NCI-H460 (cell line): ENCODE measurements around the gene THADA. TPM values are rescaled to one million over a fixed set of nuclear protein-coding genes. Genes with fewer than 3 reads are reported as not detected.
"Not testable (repeated sequence)": the region's sequence is repeated elsewhere in the genome, so short reads cannot be mapped to it uniquely, and the experiment has no call there.

Experiments
- DNase-seq: peaks from one replicate; pipeline ENCODE4 v3.0.0-alpha.2; 2016; ENCODE audit warnings: low read depth; ENCODE audit errors: extremely low read depth
- total RNA-seq: library from RNA; depleted of rRNA; stranded (reverse); fragments of >200 nt; shearing (Covaris generic); gene quantifications from 2 replicates; pipeline ENCODE4 v1.2.3, GENCODE V29; 2014

THADA gene
- total RNA-seq, 1 experiment from 2014 or later, result 27.9 TPM

DNA sequence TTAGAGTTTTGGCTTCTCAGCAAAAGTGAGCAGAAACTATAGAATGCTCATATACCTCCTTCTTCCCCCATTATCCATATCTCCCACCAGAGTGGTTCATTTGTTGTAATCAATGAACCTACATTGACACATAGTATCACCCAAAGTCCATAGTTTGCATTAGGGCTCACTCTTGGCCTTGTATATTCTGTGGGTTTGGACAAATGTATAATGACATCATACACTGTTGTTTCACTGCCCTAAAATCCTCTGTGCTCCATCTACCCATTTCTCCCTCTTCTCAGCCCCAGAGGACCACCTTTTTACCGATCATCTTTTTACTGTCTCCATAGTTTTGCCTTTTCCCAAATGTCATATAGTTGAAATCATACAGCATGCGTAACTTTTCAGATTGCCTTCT is 393.5 kb downstream of the THADA start:
- DNase-seq, result no peak

GRCh38 chr2:43201497-43201896 is 394.3 kb downstream of the THADA start:
- no peak for DNase-seq

- no peak for DNase-seq
These were observed 394.8 kb downstream of the THADA start for GRCh38 chr2:43201016-43201415.

- no peak for DNase-seq
These were observed 396.0 kb downstream of the THADA start for GRCh38 chr2:43199492-43200488.

DNA sequence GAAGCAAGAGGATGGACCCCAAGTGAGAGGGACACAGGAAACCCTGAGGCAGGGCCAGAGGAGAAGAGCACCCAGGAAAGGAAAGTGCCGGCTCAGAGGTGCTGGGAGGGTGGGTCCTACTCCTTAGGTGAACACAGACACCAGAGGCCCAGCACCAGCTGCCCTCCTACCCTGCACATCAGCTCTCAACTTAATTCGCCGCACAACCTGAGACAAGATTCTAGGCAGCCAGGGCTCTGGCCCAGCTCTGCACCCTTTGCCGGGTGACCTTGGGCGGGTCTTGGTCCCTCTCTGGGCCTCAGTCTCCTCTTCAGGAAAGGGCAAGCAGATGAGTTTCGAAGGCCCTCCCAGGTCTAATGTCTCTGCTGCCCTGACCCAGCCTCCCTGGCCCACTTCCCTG is 397.6 kb downstream of the THADA start:
- no peak for DNase-seq

DNA sequence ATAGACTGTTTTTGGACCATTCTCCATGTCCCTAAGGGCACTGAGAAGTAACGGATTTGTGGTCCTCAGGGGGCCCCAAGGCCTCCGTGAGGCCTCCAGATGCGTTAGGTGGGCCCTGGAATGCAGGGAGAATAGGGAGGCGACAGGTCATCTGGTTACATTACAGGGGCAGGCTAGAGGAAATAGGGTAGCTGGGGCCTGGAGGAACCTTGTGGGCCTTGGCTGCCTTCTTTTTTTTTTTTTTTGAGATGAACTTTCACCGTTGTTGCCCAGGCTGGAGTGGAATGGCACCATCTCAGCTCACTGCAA is 398.3 kb downstream of the THADA start:
- no peak for DNase-seq

GRCh38 chr2:43196768-43197587 is 398.9 kb downstream of the THADA start:
- no peak for DNase-seq

DNA sequence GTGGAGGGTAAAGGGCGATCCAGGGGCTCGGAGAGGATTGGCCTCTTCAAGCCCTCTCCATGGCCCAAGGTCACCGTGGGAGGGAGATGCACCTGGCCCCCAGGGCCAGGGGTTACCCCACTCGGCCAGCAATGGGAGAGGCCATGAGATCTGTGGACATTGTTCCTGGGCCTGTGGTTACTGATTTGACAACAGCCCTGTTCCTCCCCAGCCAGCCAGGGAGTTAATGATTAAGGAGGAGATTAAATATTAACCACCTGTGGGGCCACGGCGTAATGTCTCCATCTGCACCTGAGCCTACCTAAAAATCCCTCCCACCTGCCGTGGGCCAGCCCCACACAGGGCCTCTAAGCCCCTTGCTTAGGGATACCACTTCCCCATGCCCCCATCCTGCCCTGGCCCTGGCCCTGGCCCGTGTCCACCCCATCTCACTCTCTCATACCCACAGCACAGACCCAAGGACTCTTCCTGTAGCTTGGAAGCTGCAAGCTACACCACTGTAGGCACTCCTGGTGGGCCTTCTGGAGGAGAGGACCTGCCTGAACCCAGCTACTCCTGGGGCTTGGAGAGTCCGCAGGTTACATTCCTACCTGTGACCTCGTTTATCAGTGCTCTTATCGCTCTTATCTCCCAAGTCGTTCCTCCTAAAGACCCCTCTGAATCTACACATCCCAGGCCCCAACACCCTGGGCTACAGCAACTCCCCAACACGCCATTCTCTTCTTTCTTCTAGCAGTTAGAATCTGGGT is 401.5 kb downstream of the THADA start:
- DNase-seq, result no peak

DNA sequence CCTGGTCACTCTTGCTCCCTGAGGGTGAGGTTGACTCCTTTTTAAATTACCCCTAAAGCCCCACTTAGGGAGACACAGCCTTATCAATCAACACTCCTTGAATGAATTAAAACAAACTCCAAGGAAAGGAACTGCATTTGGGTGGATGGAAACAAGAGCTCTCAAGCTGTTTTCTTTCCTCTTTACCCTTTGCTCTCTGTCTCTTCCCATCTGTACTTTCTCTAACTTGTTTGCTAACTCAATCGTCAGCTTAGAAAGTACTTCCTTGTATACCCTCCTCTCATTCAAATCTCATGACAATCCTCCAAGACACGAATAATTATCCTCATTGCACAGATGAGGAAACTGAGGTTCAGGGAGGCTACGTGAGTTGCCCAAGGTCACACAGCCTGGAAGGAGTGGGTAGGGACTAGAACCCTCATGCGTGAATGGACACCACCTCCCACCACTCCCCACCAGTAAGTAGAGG is 402.2 kb downstream of the THADA start:
- no peak for DNase-seq

- no peak for DNase-seq
These were observed 402.8 kb downstream of the THADA start for GRCh38 chr2:43192744-43193651.

DNA sequence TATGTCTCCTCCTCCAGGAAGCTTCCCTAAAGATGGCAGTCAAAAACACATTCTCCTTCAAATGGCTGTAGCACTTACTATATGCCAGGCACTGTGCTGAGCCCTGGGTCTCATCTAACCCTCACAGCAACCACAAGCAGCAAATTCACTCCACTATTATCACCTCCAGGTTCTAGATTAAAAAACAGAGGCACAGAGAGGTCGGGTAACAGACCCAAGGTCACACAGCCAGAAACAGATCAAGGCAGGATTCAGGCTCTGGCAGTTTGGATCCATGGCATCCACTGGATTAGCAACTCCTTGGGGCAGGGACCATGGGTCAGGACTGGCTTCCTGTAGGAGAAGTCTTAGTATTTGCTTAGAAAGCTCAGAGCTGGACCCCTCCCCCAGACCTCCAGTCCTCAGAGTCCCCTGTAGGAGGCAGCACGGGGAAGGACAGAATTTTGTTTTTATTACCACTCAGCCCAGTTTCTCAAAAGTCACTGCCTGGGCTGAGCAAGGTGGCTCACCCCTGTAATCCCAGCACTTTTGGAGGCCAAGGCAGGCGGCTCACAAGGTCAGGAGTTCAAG is 403.8 kb downstream of the THADA start:
- DNase-seq, result no peak

DNA sequence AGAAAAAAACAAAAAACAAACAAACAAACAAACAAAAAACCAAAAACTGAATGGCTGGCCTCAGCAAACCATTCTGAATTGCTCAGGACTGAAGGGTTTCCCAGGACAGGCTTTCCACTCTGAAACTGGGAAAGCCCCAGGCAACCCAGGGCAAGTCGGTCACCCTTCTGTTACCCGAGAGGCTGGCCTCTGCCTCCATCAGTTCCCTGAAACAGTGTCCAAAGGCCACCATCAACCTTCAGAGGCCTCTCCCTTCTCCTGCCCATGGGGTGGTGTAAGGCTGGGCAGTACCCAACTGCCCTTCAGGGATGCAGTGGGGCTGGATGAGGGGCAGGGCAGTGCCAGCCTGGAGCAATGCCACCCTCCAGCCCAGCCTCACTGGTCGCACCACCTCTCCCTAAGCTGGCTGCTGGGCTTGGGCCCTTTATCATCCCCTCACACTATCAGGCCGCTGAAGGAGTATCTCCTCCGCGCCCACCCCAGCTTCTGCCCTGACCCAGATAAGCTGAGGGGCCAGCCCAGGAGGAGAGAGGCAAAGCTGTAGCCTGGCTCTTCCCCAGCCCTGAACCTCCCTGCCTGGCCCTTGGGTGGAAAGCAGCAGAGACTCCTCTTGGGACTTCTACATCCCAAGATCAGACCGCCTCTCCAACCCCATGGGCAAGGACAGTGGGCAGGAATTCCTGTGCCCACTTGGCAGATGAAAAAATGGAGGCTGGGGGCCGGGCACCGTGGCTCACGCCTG is 405.4 kb downstream of the THADA start:
- DNase-seq, result no peak

DNA sequence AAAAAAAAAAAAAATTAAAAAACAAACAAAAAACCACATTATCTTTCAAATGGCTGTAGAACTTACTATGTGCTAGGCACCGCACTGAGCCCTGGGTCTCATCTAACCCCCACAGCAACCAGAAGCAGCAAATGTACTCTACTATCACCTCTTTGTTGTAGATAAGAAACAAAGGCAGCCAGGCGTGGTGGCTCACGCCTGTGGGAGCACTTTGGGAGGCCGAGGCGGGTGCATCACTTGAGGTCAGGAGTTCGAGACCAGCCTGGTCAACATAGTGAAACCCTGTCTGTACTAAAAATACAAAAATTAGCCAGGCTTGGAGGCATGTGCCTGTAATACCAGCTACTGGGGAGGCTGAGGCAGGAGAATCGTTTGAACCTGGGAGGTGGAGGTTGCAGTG is 406.0 kb downstream of the THADA start:
- not testable (repeated sequence) for DNase-seq

- no peak for DNase-seq
These were observed 407.1 kb downstream of the THADA start for GRCh38 chr2:43188561-43189386.

- no peak for DNase-seq
These were observed 409.0 kb downstream of the THADA start for GRCh38 chr2:43186679-43187374.

DNA sequence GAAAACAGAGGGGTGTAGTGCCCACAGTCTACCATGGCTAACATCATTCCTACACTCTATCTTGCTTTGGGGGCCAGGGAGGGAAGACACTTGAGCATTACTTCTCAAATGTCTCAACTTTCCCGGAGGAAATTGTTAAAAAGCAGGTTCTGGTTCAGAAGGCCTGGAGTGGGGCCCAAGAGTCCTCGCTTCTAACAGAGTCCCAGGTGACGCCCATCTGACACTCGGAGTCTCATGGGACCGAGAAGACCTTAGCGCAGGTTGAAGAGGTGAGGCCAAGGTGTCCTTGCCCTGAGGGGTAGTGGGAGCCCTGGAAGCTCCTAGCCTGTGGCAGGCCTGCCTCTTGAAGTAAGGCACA is 409.5 kb downstream of the THADA start:
- no peak for DNase-seq

DNA sequence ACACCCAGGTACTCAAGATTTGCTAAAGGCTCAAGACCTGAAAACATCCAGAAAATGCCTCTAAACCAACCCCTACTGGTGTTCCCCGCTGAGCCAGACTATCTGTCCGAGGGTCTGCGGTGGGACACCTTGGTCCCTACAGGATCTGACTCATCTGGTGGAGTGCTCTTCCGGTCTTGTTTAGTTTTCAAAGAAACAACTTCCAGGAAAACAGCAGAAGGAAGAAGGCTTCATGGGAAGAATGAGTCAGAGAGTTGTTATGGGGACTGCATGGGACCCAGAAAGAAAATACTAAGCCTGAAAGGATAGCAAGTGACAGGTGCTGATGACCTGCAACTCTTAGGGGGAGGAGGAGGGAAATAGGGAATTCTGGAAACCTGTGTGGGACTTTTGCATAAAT is 410.7 kb downstream of the THADA start:
- DNase-seq, result no peak
